ENCODE data around the gene LPP.

The LPP gene

GRCh38 chr3:188233320-188233719 lies 79.4 kb downstream of the LPP start:
- no peak for TF ChIP-seq TARDBP (IDR thresholded peaks at IDR 0.05)
- no peak for TF ChIP-seq LEF1 (IDR thresholded peaks at IDR 0.05; ENCODE audit: borderline replicate concordance)
- no peak for TF ChIP-seq PKNOX1 (IDR thresholded peaks at IDR 0.05)
- TF ChIP-seq FOXA1 (IDR thresholded peaks at IDR 0.05), result no peak
- no peak for TF ChIP-seq SP1 (IDR thresholded peaks at IDR 0.05)
- TF ChIP-seq HDGF (IDR thresholded peaks at IDR 0.05; ENCODE audit: borderline replicate concordance), result no peak
- TF ChIP-seq SUZ12 (IDR thresholded peaks at IDR 0.05), result no peak
- ChIA-PET POLR2A (no interaction called here), CTCF (no interaction called here)
- no peak for DNase-seq (ENCODE audit: extremely low spot score)

GRCh38 chr3:188234132-188234531 lies 80.2 kb downstream of the LPP start:
- TF ChIP-seq SP1 (IDR thresholded peaks at IDR 0.05) (no peak), SUZ12 (IDR thresholded peaks at IDR 0.05) (no peak), L3MBTL2 (conservative IDR thresholded peaks at IDR 0.05) (no peak)
- ChIA-PET POLR2A (no interaction called here), CTCF (no interaction called here)
- DNase-seq (ENCODE audit: extremely low spot score), result no peak

GRCh38 chr3:188236271-188236670 lies 82.3 kb downstream of the LPP start:
- ChIA-PET POLR2A (no interaction called here), CTCF (no interaction called here)
- DNase-seq (ENCODE audit: extremely low spot score), result no peak
- TF ChIP-seq HDGF (IDR thresholded peaks at IDR 0.05; ENCODE audit: borderline replicate concordance) (no peak), ELF4 (IDR thresholded peaks at IDR 0.05) (no peak), FOXM1 (IDR thresholded peaks at IDR 0.05; ENCODE audit: borderline replicate concordance) (no peak), FOXA1 (IDR thresholded peaks at IDR 0.05) (no peak), CTBP1 (IDR thresholded peaks at IDR 0.05; ENCODE audit: borderline replicate concordance) (no peak), SP1 (IDR thresholded peaks at IDR 0.05) (no peak), BHLHE40 (IDR thresholded peaks at IDR 0.05; ENCODE audit: borderline replicate concordance) (no peak), FOXK2 (IDR thresholded peaks at IDR 0.05) (no peak), PKNOX1 (IDR thresholded peaks at IDR 0.05) (no peak), LEF1 (IDR thresholded peaks at IDR 0.05; ENCODE audit: borderline replicate concordance) (no peak), TARDBP (IDR thresholded peaks at IDR 0.05) (no peak), L3MBTL2 (conservative IDR thresholded peaks at IDR 0.05) (no peak), ARNT (IDR thresholded peaks at IDR 0.05) (no peak), ZNF384 (IDR thresholded peaks at IDR 0.05) (no peak), SUZ12 (IDR thresholded peaks at IDR 0.05) (no peak)

- TF ChIP-seq FOXA1 (IDR thresholded peaks at IDR 0.05) (no peak), ZNF384 (IDR thresholded peaks at IDR 0.05) (no peak), FOXM1 (IDR thresholded peaks at IDR 0.05; ENCODE audit: borderline replicate concordance) (no peak), FOXK2 (IDR thresholded peaks at IDR 0.05) (no peak), TARDBP (IDR thresholded peaks at IDR 0.05) (no peak), LEF1 (IDR thresholded peaks at IDR 0.05; ENCODE audit: borderline replicate concordance) (no peak), ELF4 (IDR thresholded peaks at IDR 0.05) (no peak), SUZ12 (IDR thresholded peaks at IDR 0.05) (no peak), SP1 (IDR thresholded peaks at IDR 0.05) (no peak), NFRKB (IDR thresholded peaks at IDR 0.05) (no peak), L3MBTL2 (conservative IDR thresholded peaks at IDR 0.05) (no peak), PKNOX1 (IDR thresholded peaks at IDR 0.05) (no peak), ARNT (IDR thresholded peaks at IDR 0.05) (no peak), CTBP1 (IDR thresholded peaks at IDR 0.05; ENCODE audit: borderline replicate concordance) (no peak), HDGF (IDR thresholded peaks at IDR 0.05; ENCODE audit: borderline replicate concordance) (no peak), BHLHE40 (IDR thresholded peaks at IDR 0.05; ENCODE audit: borderline replicate concordance) (no peak)
- CTCF ChIA-PET, result no interaction called here
- POLR2A ChIA-PET, result no interaction called here
- DNase-seq (ENCODE audit: extremely low spot score), result no peak
Observed at GRCh38 chr3:188239035-188239434, 85.1 kb downstream of the LPP start.

- TF ChIP-seq PKNOX1 (IDR thresholded peaks at IDR 0.05) (no peak), L3MBTL2 (conservative IDR thresholded peaks at IDR 0.05) (no peak)
- ChIA-PET CTCF (no interaction called here), POLR2A (no interaction called here)
- DNase-seq (ENCODE audit: extremely low spot score), result no peak
Observed at GRCh38 chr3:188239577-188239976, 85.6 kb downstream of the LPP start.

GRCh38 chr3:188240189-188240981 lies 86.4 kb downstream of the LPP start:
- ChIA-PET CTCF (no interaction called here), POLR2A (no interaction called here)
- TF ChIP-seq FOXM1 (IDR thresholded peaks at IDR 0.05; ENCODE audit: borderline replicate concordance) (no peak), FOXK2 (IDR thresholded peaks at IDR 0.05) (no peak), ELF4 (IDR thresholded peaks at IDR 0.05) (no peak), SP1 (IDR thresholded peaks at IDR 0.05) (no peak), CTBP1 (IDR thresholded peaks at IDR 0.05; ENCODE audit: borderline replicate concordance) (no peak), FOXA1 (IDR thresholded peaks at IDR 0.05) (no peak), TARDBP (IDR thresholded peaks at IDR 0.05) (no peak), ARNT (IDR thresholded peaks at IDR 0.05) (no peak), NFRKB (IDR thresholded peaks at IDR 0.05) (no peak)
- no peak for DNase-seq (ENCODE audit: extremely low spot score)
